ENCODE measurements around the gene EGF.

- TF ChIP-seq CTCF (IDR thresholded peaks at IDR 0.05; ENCODE audit: low read depth, low read length), result no peak
- TF ChIP-seq, protein P1, sequence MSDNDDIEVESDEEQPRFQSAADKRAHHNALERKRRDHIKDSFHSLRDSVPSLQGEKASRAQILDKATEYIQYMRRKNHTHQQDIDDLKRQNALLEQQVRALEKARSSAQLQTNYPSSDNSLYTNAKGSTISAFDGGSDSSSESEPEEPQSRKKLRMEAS (IDR thresholded peaks at IDR 0.05; ENCODE audit: low read depth, low read length), result no peak
- TF ChIP-seq POLR2A (IDR thresholded peaks at IDR 0.05; ENCODE audit: extremely low read depth, insufficient read length), result no peak
Observed at GRCh38 chr4:109864134-109864533, 48.5 kb upstream of the EGF start.
